Gastrocnemius medialis (tissue), 4 donors: ENCODE measurements around the gene MEOX2.

Source experiments
- POLR2A ChIP-seq, 2 donors: fragments of 450-650 bp; IDR thresholded peaks; one replicate each; pipeline ENCODE4 v1.6.1; 2017; ENCODE audit warnings: antibody characterized with exemption in 2 of 2, mild to moderate bottlenecking in 2 of 2, moderate library complexity in 2 of 2
- TF ChIP-seq, protein P1 (sequence below), 5 experiments: fragments of 450-650 bp in 3 of 5; fragments of 200-600 bp in 2 of 5; sonication (generic) in 2 of 5; IDR thresholded peaks in 4 of 5; conservative IDR thresholded peaks in 1 of 5; 1 replicate in 4 of 5; 2 replicates in 1 of 5; pipeline ENCODE4 v1.5.1; 2016 to 2019; ENCODE audit warnings: antibody characterized with exemption in 5 of 5, mild to moderate bottlenecking in 3 of 5, moderate library complexity in 3 of 5

DNA sequence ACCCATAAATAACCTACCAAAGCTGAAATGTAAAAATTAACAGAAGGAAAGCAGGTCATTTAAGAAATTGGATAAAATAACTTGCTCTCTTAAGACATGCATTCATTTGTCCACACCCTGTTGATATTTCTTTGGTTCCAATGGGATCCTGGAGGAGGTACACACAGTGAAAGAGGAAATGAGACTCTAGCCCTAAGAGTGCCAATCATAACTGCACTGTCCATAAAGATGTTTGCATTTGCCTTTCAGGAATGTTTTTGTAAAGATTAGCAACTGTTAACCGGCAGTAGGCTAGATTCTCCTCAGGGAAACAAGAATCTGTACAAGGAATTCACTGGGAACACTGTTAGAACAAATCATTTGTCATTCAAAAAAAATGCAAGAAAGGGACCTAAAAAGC is 61.0 kb downstream of the MEOX2 start:
- TF ChIP-seq, protein P1, sequence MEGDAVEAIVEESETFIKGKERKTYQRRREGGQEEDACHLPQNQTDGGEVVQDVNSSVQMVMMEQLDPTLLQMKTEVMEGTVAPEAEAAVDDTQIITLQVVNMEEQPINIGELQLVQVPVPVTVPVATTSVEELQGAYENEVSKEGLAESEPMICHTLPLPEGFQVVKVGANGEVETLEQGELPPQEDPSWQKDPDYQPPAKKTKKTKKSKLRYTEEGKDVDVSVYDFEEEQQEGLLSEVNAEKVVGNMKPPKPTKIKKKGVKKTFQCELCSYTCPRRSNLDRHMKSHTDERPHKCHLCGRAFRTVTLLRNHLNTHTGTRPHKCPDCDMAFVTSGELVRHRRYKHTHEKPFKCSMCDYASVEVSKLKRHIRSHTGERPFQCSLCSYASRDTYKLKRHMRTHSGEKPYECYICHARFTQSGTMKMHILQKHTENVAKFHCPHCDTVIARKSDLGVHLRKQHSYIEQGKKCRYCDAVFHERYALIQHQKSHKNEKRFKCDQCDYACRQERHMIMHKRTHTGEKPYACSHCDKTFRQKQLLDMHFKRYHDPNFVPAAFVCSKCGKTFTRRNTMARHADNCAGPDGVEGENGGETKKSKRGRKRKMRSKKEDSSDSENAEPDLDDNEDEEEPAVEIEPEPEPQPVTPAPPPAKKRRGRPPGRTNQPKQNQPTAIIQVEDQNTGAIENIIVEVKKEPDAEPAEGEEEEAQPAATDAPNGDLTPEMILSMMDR (IDR thresholded peaks at IDR 0.05 in 4 of 5, conservative IDR thresholded peaks at IDR 0.05 in 1 of 5), result no peak
- TF ChIP-seq POLR2A (IDR thresholded peaks at IDR 0.05), result no peak
